Measurements from ENCODE around the gene RAI1. TPM values are rescaled to one million over a fixed set of nuclear protein-coding genes. Genes with fewer than 3 reads are reported as not detected.
A peak's percentile ranks its signal among the peaks of the same experiment; 100 is the strongest.
"Not testable (repeated sequence)": the region's sequence is repeated elsewhere in the genome, so short reads cannot be mapped to it uniquely, and the experiment has no call there.

The RAI1 gene
- polyA plus RNA-seq, 1 donor from 2014 or later, result 3.0 TPM

DNA sequence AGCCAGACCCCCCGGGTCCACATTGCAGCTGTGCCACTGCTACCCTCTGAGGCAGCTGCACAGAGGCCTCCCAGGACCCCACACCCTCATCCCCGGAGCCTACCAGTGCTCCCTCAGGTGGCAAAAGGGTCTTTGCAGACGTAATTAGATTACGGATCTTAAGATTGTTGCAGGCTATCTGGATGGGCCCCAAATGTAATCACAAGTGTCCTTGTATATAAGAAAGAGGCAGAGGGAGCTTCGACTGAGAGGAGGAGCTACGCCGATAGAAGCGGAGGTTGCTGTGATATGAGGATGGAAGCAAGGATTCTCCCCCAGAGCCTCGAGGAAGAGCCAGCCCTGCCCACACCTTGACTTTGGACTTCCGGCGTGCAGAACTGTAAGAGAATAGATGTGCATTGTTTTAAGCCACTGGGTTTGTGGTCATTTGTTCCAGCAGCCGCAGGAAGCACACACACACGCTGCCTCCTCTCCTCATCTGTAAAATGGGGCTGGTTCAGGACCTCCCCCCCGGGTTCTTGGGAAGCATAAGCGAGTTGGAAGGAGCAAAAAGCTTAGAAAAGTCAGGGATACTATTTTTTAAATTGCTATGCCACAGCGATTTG is 10.5 kb upstream of the RAI1 start:
- no peaks in the 10 kb centered on the region for H3K27me3 Mint-ChIP-seq
- H3K4me1 Mint-ChIP-seq, result peaks cover 8 to 18% (median 14%) of the 10 kb centered on the region in 3 donors
- H3K36me3 Mint-ChIP-seq, result no peaks in the 10 kb centered on the region
- H3K4me3 Mint-ChIP-seq, result peak overlapping the region in 1 of 4 donors; percentile 29
- no peaks in the 10 kb centered on the region for H3K9me3 Mint-ChIP-seq
- H3K27ac Mint-ChIP-seq, result no peak overlapping the region

GRCh38 chr17:17671369-17672129 is 9.7 kb upstream of the RAI1 start:
- H3K27me3 Mint-ChIP-seq, result no peaks in the 10 kb centered on the region
- H3K27ac Mint-ChIP-seq, result no peak overlapping the region

DNA sequence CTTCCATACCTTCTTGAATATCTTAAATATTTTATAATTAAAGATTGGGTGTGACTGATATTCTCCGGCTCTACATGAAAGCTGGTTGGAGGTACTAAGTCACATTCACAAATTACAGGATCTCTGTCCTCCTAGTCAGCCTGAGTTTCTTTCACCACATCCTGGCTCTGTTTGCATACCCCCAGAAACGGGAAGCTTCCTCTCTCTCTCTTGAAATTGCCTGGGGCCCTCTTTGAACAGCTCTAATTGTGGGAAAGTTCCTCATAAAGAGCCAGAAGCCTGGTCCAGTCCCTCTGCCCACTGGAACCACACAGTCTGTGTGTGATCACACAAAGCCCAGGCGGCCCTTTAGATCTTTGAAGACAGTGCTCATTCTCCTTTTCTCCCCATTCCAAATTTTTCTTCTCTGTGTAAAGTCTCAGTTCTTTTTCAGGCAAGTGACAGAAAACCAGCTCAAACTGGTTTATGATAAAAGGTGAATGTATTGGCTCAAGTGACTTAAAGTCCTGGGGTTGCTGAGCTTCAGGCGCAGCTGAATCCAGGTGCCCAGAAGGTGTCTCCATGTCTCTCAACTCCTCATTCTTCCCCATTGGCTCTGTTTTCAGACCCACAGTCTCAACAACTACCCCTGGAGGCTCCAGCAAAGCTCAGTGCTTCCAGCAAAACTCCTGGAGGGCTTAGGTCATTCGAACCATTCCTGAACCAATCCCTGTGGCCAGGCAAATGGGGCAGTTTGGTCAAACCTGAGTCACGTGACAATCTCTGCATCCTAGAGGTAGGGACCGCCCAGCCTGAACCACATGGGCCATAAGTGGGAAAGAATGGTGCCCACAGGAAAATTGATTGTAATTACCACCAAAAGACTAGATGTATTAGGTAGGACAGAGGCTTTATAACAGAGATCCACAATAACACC is 8.5 kb upstream of the RAI1 start:
- Mint-ChIP-seq H3K36me3 (no peaks in the 10 kb centered on the region), H3K27ac (peak overlapping the region in 1 of 3 donors; percentile 73), H3K4me3 (peak overlapping the region in 1 of 4 donors; percentile 38), H3K27me3 (no peaks in the 10 kb centered on the region), H3K9me3 (no peaks in the 10 kb centered on the region), H3K4me1 (peaks cover 11 to 28% (median 19%) of the 10 kb centered on the region in 3 donors)

More at GRCh38 chr17:17671369-17672129, 9.7 kb upstream of the RAI1 start:
- Mint-ChIP-seq H3K4me1 (peaks cover 11 to 26% (median 19%) of the 10 kb centered on the region in 3 donors), H3K36me3 (no peaks in the 10 kb centered on the region), H3K4me3 (no peak overlapping the region), H3K9me3 (no peaks in the 10 kb centered on the region)

- Mint-ChIP-seq H3K27ac (no peak overlapping the region), H3K27me3 (peaks cover 3% of the 10 kb centered on the region), H3K4me1 (peaks cover 13 to 28% (median 19%) of the 10 kb centered on the region in 3 donors)
These were observed 5.8 kb upstream of the RAI1 start for GRCh38 chr17:17675416-17675815.

GRCh38 chr17:17675925-17676534 is 5.2 kb upstream of the RAI1 start:
- H3K27me3 Mint-ChIP-seq, result peaks cover 5% of the 10 kb centered on the region
- H3K27ac Mint-ChIP-seq, result peak overlapping the region in 2 of 3 donors; percentile 69 to 84

More at GRCh38 chr17:17675416-17675815, 5.8 kb upstream of the RAI1 start:
- H3K4me3 Mint-ChIP-seq, result no peak overlapping the region
- H3K9me3 Mint-ChIP-seq, result no peaks in the 10 kb centered on the region
- no peaks in the 10 kb centered on the region for H3K36me3 Mint-ChIP-seq

DNA sequence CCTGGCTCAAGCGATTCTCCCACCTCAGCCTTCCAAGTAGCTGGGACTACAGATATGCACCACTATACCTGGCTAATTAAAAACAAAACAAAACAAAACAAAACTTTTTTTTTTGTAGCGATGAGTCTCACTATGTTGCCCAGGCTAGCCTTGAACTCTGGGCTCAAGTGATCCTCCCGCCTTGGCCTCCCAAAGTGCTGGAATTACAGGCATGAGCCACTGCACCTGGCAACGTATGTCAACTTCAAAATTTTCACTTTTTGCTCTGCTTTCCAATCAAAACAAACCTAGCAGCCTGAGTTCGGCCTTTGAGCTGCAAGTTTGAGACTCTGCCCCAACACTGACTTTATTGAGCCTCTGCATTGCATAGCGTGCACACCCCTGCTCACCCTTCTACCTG is 4.5 kb upstream of the RAI1 start:
- H3K4me1 Mint-ChIP-seq, result peaks cover 11 to 24% (median 14%) of the 10 kb centered on the region in 3 donors
- H3K4me3 Mint-ChIP-seq, result peak overlapping the region in 1 of 4 donors; percentile 69
- peak overlapping the region; percentile 63 to 84 (median 69) for H3K27ac Mint-ChIP-seq

More at GRCh38 chr17:17675925-17676534, 5.2 kb upstream of the RAI1 start:
- Mint-ChIP-seq H3K9me3 (no peaks in the 10 kb centered on the region), H3K4me3 (peak overlapping the region in 2 of 4 donors; percentile 48 to 69), H3K4me1 (peaks cover 13 to 28% (median 17%) of the 10 kb centered on the region in 3 donors), H3K36me3 (no peaks in the 10 kb centered on the region)

GRCh38 chr17:17677299-17678040 is 3.8 kb upstream of the RAI1 start:
- Mint-ChIP-seq H3K9me3 (no peaks in the 10 kb centered on the region), H3K4me3 (peak overlapping the region in 1 of 4 donors; percentile 52), H3K36me3 (no peaks in the 10 kb centered on the region), H3K27me3 (peaks cover 5% of the 10 kb centered on the region), H3K27ac (no peak overlapping the region), H3K4me1 (peaks cover 10 to 21% (median 10%) of the 10 kb centered on the region in 3 donors)

More for the DNA sequence above, 4.5 kb upstream of the RAI1 start:
- peaks cover 5% of the 10 kb centered on the region for H3K27me3 Mint-ChIP-seq
- no peaks in the 10 kb centered on the region for H3K36me3 Mint-ChIP-seq
- H3K9me3 Mint-ChIP-seq, result no peaks in the 10 kb centered on the region

- not testable (repeated sequence) for H3K27ac Mint-ChIP-seq, H3K27me3 Mint-ChIP-seq, H3K9me3 Mint-ChIP-seq, H3K36me3 Mint-ChIP-seq
- Mint-ChIP-seq H3K4me3 (peak overlapping the region in 3 of 4 donors; percentile 24 to 55 (median 27)), H3K4me1 (peaks cover 5 to 17% (median 7%) of the 10 kb centered on the region in 3 donors)
These were observed 3.1 kb upstream of the RAI1 start for GRCh38 chr17:17678063-17678699.

DNA sequence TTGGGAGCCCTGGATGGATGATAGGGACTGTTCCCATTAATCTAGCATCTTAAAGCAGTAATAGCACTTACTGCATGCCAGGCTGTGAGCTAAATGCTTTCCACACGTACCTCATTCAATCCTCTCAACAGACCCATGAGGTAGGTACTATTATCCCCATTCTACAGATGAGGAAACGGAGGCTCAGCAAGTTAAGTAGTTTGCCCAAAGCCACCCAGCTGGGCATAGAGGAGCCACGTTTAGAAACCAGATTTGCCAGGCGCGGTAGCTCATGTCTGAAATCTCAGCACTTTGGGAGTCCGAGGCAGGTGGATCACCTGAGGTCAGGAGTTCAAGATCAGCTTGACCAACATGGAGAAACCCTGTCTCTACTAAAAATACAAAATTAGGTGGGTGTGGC is 2.0 kb upstream of the RAI1 start:
- H3K4me3 Mint-ChIP-seq, result peak overlapping the region in 3 of 4 donors; percentile 49 to 71 (median 55)
- H3K36me3 Mint-ChIP-seq, result no peaks in the 10 kb centered on the region
- H3K4me1 Mint-ChIP-seq, result peaks cover 8 to 14% (median 8%) of the 10 kb centered on the region in 3 donors
- peaks cover 5% of the 10 kb centered on the region for H3K27me3 Mint-ChIP-seq
- H3K9me3 Mint-ChIP-seq, result no peaks in the 10 kb centered on the region
- peak overlapping the region in 1 of 3 donors; percentile 47 for H3K27ac Mint-ChIP-seq

GRCh38 chr17:17679748-17680147 is 1.5 kb upstream of the RAI1 start:
- Mint-ChIP-seq H3K4me3 (peak overlapping the region in 2 of 4 donors; percentile 32 to 55), H3K27ac (no peak overlapping the region)

DNA sequence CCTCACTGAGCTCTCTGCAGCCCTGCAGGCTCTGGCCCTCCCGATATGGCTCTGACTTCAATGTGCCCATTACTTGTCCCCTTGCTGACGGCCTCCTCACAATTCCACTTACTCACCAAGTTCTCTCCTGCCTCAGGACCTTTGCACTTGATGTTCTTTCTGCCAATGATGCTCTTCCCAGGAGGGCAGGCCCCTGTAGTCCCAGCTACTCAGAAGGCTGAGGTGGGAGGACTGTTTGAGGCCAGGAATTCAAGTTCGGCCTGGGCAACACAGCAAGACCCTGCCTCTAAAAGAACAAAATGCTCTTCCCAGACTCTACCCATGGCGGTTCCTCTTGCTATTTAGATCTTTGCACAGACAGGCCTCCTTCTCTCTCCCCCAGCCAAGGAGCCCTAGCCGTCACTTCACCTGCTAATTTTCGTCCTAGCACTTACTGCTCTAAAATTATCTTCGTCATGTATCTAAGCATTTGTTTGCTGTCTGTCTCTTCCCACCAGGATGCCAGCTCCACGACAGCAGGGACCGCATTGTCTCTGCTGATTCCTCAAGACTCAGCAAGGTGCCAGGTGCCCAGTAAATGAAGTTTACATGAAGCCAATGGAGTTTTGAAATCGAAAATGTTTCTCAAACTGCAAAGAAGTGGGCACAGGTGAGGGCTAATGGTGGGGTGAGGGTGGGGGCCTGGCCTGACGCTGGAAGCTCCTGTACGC is 626 bp upstream of the RAI1 start:
- H3K4me3 Mint-ChIP-seq, result peak overlapping the region; percentile 39 to 65 (median 50)
- peaks cover 5% of the 10 kb centered on the region for H3K27me3 Mint-ChIP-seq
- H3K4me1 Mint-ChIP-seq, result peaks cover 10 to 18% (median 13%) of the 10 kb centered on the region in 3 donors
- no peaks in the 10 kb centered on the region for H3K9me3 Mint-ChIP-seq
- peak overlapping the region in 1 of 3 donors; percentile 66 for H3K27ac Mint-ChIP-seq
- H3K36me3 Mint-ChIP-seq, result no peaks in the 10 kb centered on the region

More at GRCh38 chr17:17679748-17680147, 1.5 kb upstream of the RAI1 start:
- no peaks in the 10 kb centered on the region for H3K9me3 Mint-ChIP-seq
- peaks cover 5% of the 10 kb centered on the region for H3K27me3 Mint-ChIP-seq
- H3K4me1 Mint-ChIP-seq, result peaks cover 10 to 14% (median 12%) of the 10 kb centered on the region in 3 donors
- no peaks in the 10 kb centered on the region for H3K36me3 Mint-ChIP-seq

GRCh38 chr17:17681744-17682292 is 560 bp downstream of the RAI1 start:
- Mint-ChIP-seq H3K9me3 (no peaks in the 10 kb centered on the region), H3K36me3 (no peaks in the 10 kb centered on the region), H3K4me3 (peak overlapping the region; percentile 84 to 95 (median 90)), H3K27ac (peak overlapping the region; percentile 73 to 96 (median 88)), H3K27me3 (peaks cover 7% of the 10 kb centered on the region), H3K4me1 (peaks cover 5 to 16% (median 11%) of the 10 kb centered on the region in 3 donors)
